Activated T-cell treated with anti-CD3 and anti-CD28 coated beads for 4 hours (primary cell): ENCODE data around the gene NUP35.
"Not testable (repeated sequence)": the region's sequence is repeated elsewhere in the genome, so short reads cannot be mapped to it uniquely, and the experiment has no call there.

ENCODE experiments used
- DNase-seq: peaks from one replicate; pipeline ENCODE4 v3.0.0-alpha.2; 2020

Gene NUP35

GRCh38 chr2:183148955-183149354 is 24.7 kb downstream of the NUP35 start:
- no peak for DNase-seq

GRCh38 chr2:183149489-183149888 is 25.2 kb downstream of the NUP35 start:
- no peak for DNase-seq

- not testable (repeated sequence) for DNase-seq
Observed at GRCh38 chr2:183152280-183152679, 28.0 kb downstream of the NUP35 start.

DNA sequence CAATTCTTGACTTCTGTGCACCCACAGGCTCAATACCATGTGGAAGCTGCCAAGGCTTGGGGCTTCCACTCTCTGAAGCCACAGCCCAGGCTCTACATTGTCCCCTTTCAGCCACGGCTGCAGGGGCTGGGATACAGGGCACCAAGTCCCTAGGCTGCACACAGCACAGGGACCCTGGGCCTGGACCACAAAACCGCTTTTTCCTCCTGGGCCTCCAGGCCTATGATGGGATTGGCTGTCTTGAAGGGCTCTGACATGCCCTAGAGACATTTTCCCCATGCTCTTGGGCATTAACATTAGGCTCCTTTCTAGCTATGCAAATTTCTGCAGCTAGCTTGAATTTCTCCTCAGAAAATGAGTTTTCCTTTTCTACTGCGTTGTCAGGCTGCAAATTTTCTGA is 29.7 kb downstream of the NUP35 start:
- no peak for DNase-seq

DNA sequence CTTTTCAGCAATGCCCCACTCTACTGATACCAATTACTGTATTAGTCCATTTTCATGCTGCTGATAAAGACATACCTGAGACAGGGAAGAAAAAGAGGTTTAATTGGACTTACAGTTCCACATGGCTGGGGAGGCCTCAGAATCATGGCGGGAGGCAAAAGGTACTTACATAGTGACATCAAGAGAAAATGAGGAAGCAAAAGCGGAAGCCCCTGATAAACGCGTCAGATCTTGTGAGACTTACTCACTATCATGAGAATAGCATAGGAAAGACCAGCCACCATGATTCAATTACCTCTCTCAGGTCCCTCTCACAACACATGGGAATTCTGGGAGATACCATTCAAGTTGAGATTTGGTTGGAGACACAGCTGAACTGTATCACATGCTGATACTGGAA is 30.5 kb downstream of the NUP35 start:
- not testable (repeated sequence) for DNase-seq

DNA sequence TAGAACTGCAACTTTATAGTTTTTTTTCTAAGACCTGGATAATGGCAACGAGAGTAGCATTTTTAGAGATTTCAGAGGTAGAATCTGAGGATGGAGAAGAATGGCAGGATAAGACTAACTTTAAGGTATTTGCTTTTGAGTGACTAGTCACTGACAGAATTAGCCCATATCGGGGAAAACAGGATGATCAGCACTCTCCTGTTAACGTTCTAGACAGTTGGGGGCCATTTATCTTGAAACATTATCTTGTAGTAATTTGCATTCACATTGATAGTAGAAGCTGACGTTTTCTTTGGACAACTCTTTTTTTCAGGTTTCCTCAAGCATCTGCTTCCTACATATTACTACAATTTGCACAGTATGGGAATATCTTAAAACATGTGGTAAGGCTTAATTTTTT is 32.9 kb downstream of the NUP35 start:
- DNase-seq, result no peak

- no peak for DNase-seq
Observed at GRCh38 chr2:183162362-183162761, 38.1 kb downstream of the NUP35 start.

GRCh38 chr2:183163821-183164649 is 39.8 kb downstream of the NUP35 start:
- no peak for DNase-seq

DNA sequence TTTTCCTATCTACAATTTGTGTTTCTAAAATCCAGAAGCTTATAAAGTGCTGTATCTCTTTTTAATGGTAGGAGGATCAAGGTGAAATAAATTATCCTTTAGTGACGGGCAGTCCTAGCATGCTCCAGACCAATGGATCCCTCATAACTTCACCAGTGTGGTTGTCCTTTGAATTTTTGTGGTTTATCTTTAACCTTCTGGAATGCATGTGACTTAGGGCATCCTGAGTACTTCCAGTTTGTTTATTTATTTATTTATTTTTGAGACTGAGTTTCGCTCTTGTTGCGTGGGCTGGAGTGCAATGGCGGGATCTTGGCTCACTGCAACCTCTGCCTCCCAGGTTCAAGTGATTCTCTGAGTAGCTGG is 40.4 kb downstream of the NUP35 start:
- DNase-seq, result no peak

DNA sequence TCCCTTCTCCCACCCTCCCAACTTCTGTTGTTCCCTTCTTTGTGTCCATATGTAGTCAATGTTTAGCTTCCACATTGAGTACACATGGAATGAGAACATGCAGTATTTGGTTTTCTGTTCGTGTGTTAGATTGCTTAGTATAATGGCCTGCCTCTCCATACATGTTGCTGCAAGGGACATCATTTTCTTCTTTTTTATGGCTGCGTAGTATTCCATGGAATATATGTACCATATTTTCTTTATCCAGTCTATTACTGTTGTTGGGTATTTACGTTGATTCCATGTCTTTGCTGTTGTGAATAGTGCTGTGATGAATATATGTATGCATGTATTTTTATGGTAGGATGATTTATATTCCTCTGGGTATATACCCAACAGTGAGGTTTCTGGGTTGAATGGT is 42.0 kb downstream of the NUP35 start:
- no peak for DNase-seq

DNA sequence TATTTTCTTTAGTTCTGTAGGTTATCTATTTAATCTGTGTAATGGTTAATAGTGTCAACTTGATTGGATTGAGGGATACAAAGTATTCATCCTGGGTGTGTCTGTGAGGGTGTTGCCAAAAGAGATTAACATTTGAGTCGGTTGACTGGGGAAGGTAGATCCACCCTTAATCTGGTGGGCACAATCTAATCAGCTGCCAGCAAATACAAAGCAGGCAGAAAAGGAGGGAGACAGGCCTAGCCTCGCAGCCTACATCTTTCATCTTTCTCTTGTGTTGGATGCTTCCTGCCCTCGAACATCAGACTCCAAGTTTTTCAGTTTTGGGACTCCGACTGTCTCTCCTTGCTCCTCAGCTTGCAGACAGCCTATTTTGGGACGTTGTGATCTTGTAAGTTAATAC is 42.7 kb downstream of the NUP35 start:
- DNase-seq, result not testable (repeated sequence)

GRCh38 chr2:183172220-183172887 is 48.1 kb downstream of the NUP35 start:
- no peak for DNase-seq

DNA sequence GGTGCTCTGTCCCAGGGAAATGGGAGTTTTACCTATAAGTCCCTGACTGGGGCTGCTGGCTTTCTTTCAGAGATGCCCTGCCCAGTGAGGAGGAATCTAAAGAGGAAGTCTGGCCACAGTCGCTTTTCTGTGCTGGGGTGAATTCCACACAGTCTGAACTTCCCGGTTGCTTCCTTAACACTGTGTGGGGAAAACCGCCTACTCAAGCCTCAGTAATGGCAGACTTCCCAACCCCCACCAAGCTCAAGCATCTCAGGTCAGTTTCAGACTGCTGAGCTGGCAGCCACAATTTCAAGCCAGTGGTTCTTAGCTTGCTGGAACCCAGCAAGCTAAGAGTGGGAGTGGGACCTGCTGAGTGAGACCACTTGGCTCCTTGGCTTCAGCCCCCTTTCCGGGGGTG is 54.9 kb downstream of the NUP35 start:
- DNase-seq, result no peak

DNA sequence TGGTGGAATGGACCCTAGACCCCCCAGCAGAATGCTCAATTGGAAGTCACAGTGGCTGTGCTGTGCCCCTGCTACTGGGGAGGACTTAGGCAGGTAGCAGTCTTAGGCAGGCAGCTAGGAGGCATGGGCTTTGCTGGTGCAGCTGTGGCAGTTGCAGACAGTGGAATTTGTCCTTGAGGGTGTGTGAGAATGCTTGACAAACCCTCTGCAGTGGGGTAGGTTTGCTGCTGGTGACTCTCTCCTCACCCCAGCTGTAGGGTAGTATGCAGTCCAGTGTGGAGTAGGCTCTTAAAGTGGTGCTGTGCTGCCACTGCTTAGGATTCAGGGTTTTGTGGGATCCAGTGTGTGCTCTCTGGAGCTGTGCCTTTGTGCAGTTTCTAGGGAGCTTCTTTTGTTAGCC is 61.3 kb downstream of the NUP35 start:
- no peak for DNase-seq

DNA sequence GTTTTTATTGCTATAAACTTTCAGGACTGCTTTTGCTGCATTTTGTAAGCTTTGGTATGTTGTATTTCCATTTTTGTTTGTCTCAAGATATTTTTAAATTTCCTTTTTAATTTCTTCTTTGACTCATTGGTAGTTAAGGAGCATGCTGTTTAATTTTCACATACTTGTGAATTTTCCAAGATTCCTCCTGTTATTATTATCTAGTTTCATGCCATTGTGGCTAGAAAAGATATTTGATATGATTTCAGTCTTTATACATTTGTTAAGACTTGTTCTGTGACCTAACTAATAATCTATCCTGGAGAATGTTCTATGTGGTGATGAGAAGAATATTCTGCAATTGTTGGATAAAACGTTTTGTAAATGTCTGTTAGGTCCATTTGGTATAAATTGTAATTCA is 62.1 kb downstream of the NUP35 start:
- DNase-seq, result no peak

GRCh38 chr2:183186766-183187165 is 62.5 kb downstream of the NUP35 start:
- no peak for DNase-seq

DNA sequence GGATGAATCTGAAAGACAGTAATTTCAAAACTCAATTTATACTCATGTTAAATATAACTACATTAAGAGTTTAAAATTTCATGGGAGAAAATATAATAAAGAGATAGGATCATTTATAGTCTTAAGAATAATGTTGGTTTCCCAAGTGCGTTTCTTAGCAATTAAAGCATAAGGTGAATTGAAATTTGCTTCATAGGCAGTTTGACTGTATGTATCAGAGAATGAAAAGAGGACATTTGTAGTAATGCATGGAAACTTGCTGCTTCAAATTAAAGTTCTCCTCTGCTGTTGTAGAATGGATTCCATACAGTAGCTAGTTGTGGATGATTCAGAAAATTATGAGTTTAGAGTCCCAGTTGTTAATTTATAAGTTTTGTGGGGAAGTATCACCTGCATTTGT is 68.1 kb downstream of the NUP35 start:
- DNase-seq, result no peak

DNA sequence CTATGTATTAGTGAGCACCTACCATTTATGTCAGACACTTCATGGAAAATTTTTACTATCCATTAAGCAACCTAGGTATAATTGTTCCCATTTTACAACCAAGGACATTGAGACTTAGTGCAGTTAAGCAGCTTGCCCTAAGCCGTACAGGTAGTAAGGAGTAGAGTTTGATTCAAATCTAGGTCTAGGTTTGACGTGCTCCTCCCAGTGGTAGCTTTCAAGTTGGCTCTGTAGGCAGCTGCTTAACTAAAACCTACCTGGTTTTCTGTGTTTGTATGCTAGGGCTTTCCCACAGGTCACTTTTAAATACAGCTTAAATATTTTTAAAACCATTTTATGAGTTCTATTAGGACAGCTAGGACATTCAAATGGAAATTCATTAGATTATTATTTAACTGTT is 69.7 kb downstream of the NUP35 start:
- DNase-seq, result no peak

DNA sequence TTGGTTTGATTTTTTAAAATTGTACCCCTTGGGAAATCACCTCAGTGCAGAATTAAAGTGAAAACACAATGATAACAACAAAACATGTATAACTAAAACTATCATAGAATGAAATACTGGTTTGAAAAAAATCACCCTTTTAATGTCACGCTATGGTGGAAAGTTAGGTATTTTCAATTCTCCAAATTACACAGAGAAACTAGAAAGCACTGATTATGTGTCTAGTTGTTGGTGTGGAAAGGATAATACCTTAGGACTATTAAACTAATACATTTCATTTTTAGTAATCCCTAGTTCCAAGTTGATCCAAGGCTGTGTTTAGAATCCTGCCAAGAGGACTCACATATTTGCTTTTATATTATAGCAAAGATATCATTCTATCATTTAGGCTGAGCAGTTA is 71.2 kb downstream of the NUP35 start:
- no peak for DNase-seq

- no peak for DNase-seq
Observed at GRCh38 chr2:183195998-183196409, 71.8 kb downstream of the NUP35 start.

GRCh38 chr2:183204397-183204796 is 80.2 kb downstream of the NUP35 start:
- no peak for DNase-seq

DNA sequence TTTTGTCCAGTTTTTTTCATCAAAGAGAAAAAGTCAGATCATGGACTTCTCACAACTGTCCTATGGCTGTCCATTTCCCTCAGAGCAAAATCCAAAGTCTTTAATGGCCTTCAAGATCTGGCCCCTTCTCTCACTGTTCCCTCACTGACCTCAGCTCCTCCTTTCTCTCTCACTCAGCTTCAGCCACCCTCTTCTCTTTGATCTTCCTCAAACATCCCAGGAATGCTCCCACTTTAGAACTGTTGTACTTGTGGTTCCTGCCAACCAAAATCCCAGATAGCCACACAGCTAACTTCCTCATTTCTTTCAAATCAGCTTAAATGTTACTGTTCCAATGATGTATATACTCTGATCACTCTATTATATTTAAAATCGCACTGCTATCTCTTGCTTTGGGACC is 82.9 kb downstream of the NUP35 start:
- no peak for DNase-seq

DNA sequence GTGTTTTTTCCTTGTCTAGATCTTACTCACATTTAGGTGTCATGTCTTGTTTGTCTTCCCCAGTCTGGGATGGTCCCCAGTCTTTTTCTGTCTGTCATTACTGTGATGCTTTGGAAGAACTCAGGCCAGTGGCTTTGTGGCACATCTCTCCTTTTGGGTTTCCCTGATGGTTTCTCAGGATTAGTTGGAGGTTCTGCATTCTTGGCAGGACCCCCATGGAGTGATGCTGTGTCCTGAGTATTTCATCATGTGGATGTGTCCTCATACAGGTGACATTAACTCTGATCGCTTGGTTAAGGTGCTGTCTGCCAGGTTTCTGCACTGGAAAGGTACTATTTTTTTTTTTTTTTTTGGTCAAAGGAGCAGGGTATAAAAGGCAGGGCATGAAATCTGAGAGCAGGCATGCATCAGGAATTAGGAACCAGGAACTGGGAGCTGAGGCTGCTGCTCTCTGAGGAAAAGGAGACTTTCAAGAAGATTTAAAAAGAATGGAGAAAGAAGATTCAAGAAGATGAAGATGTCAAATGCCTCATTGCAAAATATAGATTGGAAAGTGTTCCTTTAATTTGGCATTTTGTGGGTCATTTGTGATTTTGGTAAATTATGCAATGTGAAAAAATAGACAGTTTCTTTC is 85.3 kb downstream of the NUP35 start:
- DNase-seq, result no peak
